HL-60 (cell line): ENCODE results near the gene EVC.

ENCODE experiments used
- DNase-seq, 2 experiments: peaks; one replicate each; pipeline ENCODE4 v3.0.0-alpha.2; 2010 to 2020; ENCODE audit warnings: low read depth in 1 of 2, low spot score in 1 of 2
- H3K27ac ChIP-seq: fragments of 250-450 bp; sonication (Bioruptor Pico); replicated peaks from 2 replicates; pipeline ENCODE4 v1.5.1; 2020; ENCODE audit warnings: mild to moderate bottlenecking, moderate library complexity
- H3K27me3 ChIP-seq: fragments of 250-450 bp; sonication (Bioruptor Pico); 2 replicates; pipeline ENCODE4 v1.5.1; 2021; ENCODE audit warnings: mild to moderate bottlenecking, moderate library complexity; ENCODE audit not compliant: insufficient read depth, poor library complexity, severe bottlenecking
- H3K4me3 ChIP-seq: replicated peaks from 2 replicates; pipeline ENCODE4 v1.5.1; 2011; ENCODE audit warnings: mild to moderate bottlenecking, control low read depth, low read length; ENCODE audit not compliant: insufficient read depth
- GABPA ChIP-seq: IDR thresholded peaks from 2 replicates; pipeline ENCODE4 v1.6.1; 2012; ENCODE audit warnings: low read depth
- POLR2AphosphoS5 ChIP-seq: IDR thresholded peaks from 2 replicates; pipeline ENCODE4 v1.6.1; 2012; ENCODE audit warnings: low read depth
- REST ChIP-seq: IDR thresholded peaks from 2 replicates; pipeline ENCODE4 v1.6.1; 2012; ENCODE audit warnings: low read depth; ENCODE audit not compliant: insufficient replicate concordance
- SPI1 ChIP-seq: IDR thresholded peaks from 2 replicates; pipeline ENCODE4 v1.6.1; 2012; ENCODE audit warnings: low read depth, mild to moderate bottlenecking, borderline replicate concordance
- TF ChIP-seq, protein P1 (sequence below): IDR thresholded peaks from one replicate; pipeline ENCODE4 v1.5.1; 2011; ENCODE audit warnings: low read length, control low read depth, inconsistent platforms; ENCODE audit not compliant: insufficient read depth

The EVC gene

DNA sequence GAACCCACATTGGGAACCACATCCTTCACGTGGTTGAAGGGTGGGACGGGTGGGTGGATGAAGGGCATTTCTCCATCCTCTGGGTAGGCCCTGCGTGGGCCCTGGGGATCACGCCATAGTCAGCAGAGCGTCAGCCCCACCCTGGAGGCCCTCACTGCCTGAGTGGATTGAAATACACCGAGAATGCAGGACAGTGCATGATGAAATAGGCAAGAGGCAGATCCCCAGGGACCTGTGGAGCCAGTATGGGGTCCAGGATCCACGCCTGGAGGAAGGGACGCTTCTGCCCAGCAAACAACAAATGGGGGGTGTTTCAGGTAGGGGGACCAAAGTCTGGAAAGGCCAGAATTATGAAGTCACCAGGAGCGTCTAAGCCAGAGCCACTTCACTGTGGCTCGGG is 19.4 kb downstream of the EVC start:
- TF ChIP-seq SPI1 = no peak
- no peak for TF ChIP-seq REST
- TF ChIP-seq GABPA = no peak
- no peak for TF ChIP-seq POLR2AphosphoS5
- TF ChIP-seq, protein P1, sequence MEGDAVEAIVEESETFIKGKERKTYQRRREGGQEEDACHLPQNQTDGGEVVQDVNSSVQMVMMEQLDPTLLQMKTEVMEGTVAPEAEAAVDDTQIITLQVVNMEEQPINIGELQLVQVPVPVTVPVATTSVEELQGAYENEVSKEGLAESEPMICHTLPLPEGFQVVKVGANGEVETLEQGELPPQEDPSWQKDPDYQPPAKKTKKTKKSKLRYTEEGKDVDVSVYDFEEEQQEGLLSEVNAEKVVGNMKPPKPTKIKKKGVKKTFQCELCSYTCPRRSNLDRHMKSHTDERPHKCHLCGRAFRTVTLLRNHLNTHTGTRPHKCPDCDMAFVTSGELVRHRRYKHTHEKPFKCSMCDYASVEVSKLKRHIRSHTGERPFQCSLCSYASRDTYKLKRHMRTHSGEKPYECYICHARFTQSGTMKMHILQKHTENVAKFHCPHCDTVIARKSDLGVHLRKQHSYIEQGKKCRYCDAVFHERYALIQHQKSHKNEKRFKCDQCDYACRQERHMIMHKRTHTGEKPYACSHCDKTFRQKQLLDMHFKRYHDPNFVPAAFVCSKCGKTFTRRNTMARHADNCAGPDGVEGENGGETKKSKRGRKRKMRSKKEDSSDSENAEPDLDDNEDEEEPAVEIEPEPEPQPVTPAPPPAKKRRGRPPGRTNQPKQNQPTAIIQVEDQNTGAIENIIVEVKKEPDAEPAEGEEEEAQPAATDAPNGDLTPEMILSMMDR = no peak
- DNase-seq = no peak

GRCh38 chr4:5730993-5731990 is 20.3 kb downstream of the EVC start:
- Histone ChIP-seq H3K27me3 (no peaks in the 10 kb centered on the region), H3K27ac (no peak overlapping the region), H3K4me3 (no peak overlapping the region)
- no peak for TF ChIP-seq POLR2AphosphoS5
- TF ChIP-seq GABPA = no peak
- TF ChIP-seq SPI1 = no peak
- no peak for TF ChIP-seq REST
- TF ChIP-seq, protein P1 = no peak
- DNase-seq = no peak

More for the DNA sequence above, 19.4 kb downstream of the EVC start:
- H3K27me3 ChIP-seq = no peaks in the 10 kb centered on the region
- H3K4me3 ChIP-seq = no peak overlapping the region
- H3K27ac ChIP-seq = no peak overlapping the region

GRCh38 chr4:5732158-5732557 is 21.2 kb downstream of the EVC start:
- Histone ChIP-seq H3K4me3 (no peak overlapping the region), H3K27me3 (no peaks in the 10 kb centered on the region), H3K27ac (no peak overlapping the region)
- TF ChIP-seq GABPA = no peak
- no peak for TF ChIP-seq REST
- TF ChIP-seq SPI1 = no peak
- TF ChIP-seq, protein P1 = no peak
- TF ChIP-seq POLR2AphosphoS5 = no peak
- no peak for DNase-seq
